K562 (cell line): ENCODE measurements around the gene ZDHHC3. TPM values are rescaled to one million over a fixed set of nuclear protein-coding genes. Genes with fewer than 3 reads are reported as not detected.
A peak's percentile ranks its signal among the peaks of the same experiment; 100 is the strongest.

Experiments used
- ATAC-seq: fragments of 200-7000 bp; cut with Tn5 transposase; 3 replicates; pipeline ENCODE4 v1.9.1; 2020; ENCODE audit warnings: moderate library complexity
- BruUV-seq: library from RNA; stranded (reverse); fragments of 400-500 nt; replicated peaks from 2 replicates; lab custom pipeline; 2021; lab: Mats Ljungman, UMichigan
- CTCF ChIA-PET: fragments of 300-600 bp; formaldehyde crosslinking; extraction: SDS; loops from one replicate; lab custom pipeline; 2021; ENCODE audit warnings: low intra/inter-chr PET ratio; lab: Yijun Ruan, JAX
- POLR2A ChIA-PET: fragments of 300-600, 350-650 bp; sonication (Branson Sonifier 250); formaldehyde crosslinking; extraction: SDS; loops from one replicate; lab custom pipeline; 2021; ENCODE audit warnings: antibody characterized with exemption, inconsistent platforms; lab: Yijun Ruan, JAX
- DNase-seq, 4 experiments: peaks; one replicate each; pipeline versions ENCODE4 v3.0.0 to v3.0.0-alpha.2; 2011 to 2018; ENCODE audit warnings: low spot score in 3 of 4, mixed read lengths in 3 of 4; ENCODE audit errors: extremely low read depth in 1 of 4
- FAIRE-seq: peaks from 2 replicates; lab custom pipeline; 2011; peaks lifted over from hg19 to GRCh38; lab: Jason Lieb, UNC
- H2AFZ ChIP-seq: 2 replicates; pipeline ENCODE4 v1.6.0; 2011; ENCODE audit warnings: low read depth, low read length, control low read depth, inconsistent platforms
- H3K27ac ChIP-seq: fragments of 200-600 bp; 3 replicates; pipeline ENCODE4 v1.8.0; 2011; ENCODE audit warnings: low read depth, mild to moderate bottlenecking, control low read depth, inconsistent platforms, low read length, moderate library complexity, mixed read lengths; ENCODE audit errors: extremely low read depth
- H3K27me3 ChIP-seq, 2 experiments: fragments of 300-600 bp in 1 of 2; 2 replicates in 1 of 2; 3 replicates in 1 of 2; pipeline versions ENCODE4 v1.6.0 to v1.8.0; 2011; ENCODE audit warnings: inconsistent platforms in 2 of 2, low read length in 2 of 2, mild to moderate bottlenecking in 1 of 2, mixed read lengths in 1 of 2, moderate library complexity in 1 of 2; ENCODE audit not compliant: control insufficient read depth in 2 of 2, insufficient read depth in 2 of 2
- H3K36me3 ChIP-seq: fragments of 300-600 bp; 3 replicates; pipeline ENCODE4 v1.8.0; 2011; ENCODE audit warnings: mild to moderate bottlenecking, low read length, inconsistent platforms; ENCODE audit not compliant: control insufficient read depth, insufficient read depth
- H3K4me1 ChIP-seq, 2 experiments: fragments of 200-600 bp in 1 of 2; replicated peaks in 1 of 2; 2 replicates in 1 of 2; 3 replicates in 1 of 2; pipeline versions ENCODE4 v1.5.1 to v1.8.0; 2011; ENCODE audit warnings: inconsistent platforms in 2 of 2, low read length in 2 of 2, mild to moderate bottlenecking in 1 of 2, mixed read lengths in 1 of 2, moderate library complexity in 1 of 2; ENCODE audit not compliant: control insufficient read depth in 2 of 2, insufficient read depth in 2 of 2
- H3K4me2 ChIP-seq: 2 replicates; pipeline ENCODE4 v1.6.1; 2011; ENCODE audit warnings: low read length, control low read depth, inconsistent platforms, mixed read lengths; ENCODE audit not compliant: insufficient read depth
- H3K4me3 ChIP-seq: fragments of 200-600 bp; sonication (generic), shearing (Covaris generic); 2 replicates; pipeline ENCODE4 v1.5.1; 2016; ENCODE audit warnings: control low read depth, inconsistent platforms
- H3K79me2 ChIP-seq: fragments of 200-600 bp; 3 replicates; pipeline ENCODE4 v1.8.0; 2011; ENCODE audit warnings: low read length, inconsistent platforms; ENCODE audit not compliant: control insufficient read depth, insufficient read depth
- H3K9ac ChIP-seq, 2 experiments: 2 replicates each; pipeline versions ENCODE4 v1.6.0 to v1.6.1; 2011; ENCODE audit warnings: low read depth in 2 of 2, low read length in 2 of 2, control low read depth in 1 of 2, inconsistent platforms in 1 of 2, mild to moderate bottlenecking in 1 of 2, mixed read lengths in 1 of 2; ENCODE audit not compliant: insufficient read depth in 1 of 2
- H3K9me1 ChIP-seq: one replicate; pipeline ENCODE4 v1.6.0; 2011; ENCODE audit warnings: inconsistent platforms, mild to moderate bottlenecking, low read length, moderate library complexity; ENCODE audit not compliant: control insufficient read depth, insufficient read depth
- H3K9me3 ChIP-seq: replicated peaks from 2 replicates; pipeline ENCODE4 v1.5.1; 2011; ENCODE audit warnings: low read depth, low read length, inconsistent platforms; ENCODE audit not compliant: control insufficient read depth, insufficient read depth
- H4K20me1 ChIP-seq: replicated peaks from 2 replicates; pipeline ENCODE4 v1.6.1; 2011; ENCODE audit warnings: low read length, inconsistent platforms, mixed read lengths; ENCODE audit not compliant: control insufficient read depth, insufficient read depth
- BHLHE40 ChIP-seq: IDR thresholded peaks from 2 replicates; pipeline ENCODE4 v1.6.1; 2011; ENCODE audit warnings: low read length, improper control_type of control experiment
- BRCA1 ChIP-seq, 2 experiments: fragments of 450-650 bp in 1 of 2; sonication (generic) in 1 of 2; formaldehyde crosslinking in 1 of 2; IDR thresholded peaks; 2 replicates each; pipeline versions ENCODE4 v1.5.0 to v1.6.1; 2017 to 2020; ENCODE audit warnings: mild to moderate bottlenecking in 1 of 2, missing genetic modification reagents in 1 of 2
- CREM ChIP-seq: IDR thresholded peaks from 2 replicates; pipeline ENCODE4 v1.6.1; 2014; ENCODE audit warnings: antibody characterized with exemption, low read depth
- DACH1 ChIP-seq: fragments of 450-650 bp; IDR thresholded peaks from 2 replicates; pipeline ENCODE4 v1.6.1; 2018; ENCODE audit not compliant: partially characterized antibody
- ETS2 ChIP-seq: IDR thresholded peaks from 2 replicates; pipeline ENCODE4 v1.6.1; 2016; ENCODE audit warnings: borderline replicate concordance, missing genetic modification characterization, mild to moderate bottlenecking, moderate library complexity, missing compliant biosample characterization; ENCODE audit not compliant: poor library complexity, severe bottlenecking
- FOXM1 ChIP-seq, 2 experiments: fragments of 450-650 bp in 1 of 2; sonication (generic) in 1 of 2; formaldehyde crosslinking in 1 of 2; IDR thresholded peaks; 2 replicates each; pipeline versions ENCODE4 v1.6.1 to v1.9.0; 2017 to 2022; ENCODE audit warnings: low read depth in 2 of 2, mild to moderate bottlenecking in 2 of 2, missing genetic modification reagents in 1 of 2, moderate library complexity in 1 of 2
- KLF13 ChIP-seq: fragments of 450-650 bp; IDR thresholded peaks from 2 replicates; pipeline ENCODE4 v1.6.1; 2016; ENCODE audit warnings: missing genetic modification characterization, low read depth, mild to moderate bottlenecking, missing compliant biosample characterization, moderate library complexity, borderline replicate concordance
- MEIS2 ChIP-seq: fragments of 450-650 bp; IDR thresholded peaks from 2 replicates; pipeline ENCODE4 v1.6.1; 2014; ENCODE audit warnings: mild to moderate bottlenecking; ENCODE audit not compliant: partially characterized antibody
- MTA2 ChIP-seq: fragments of 450-650 bp; IDR thresholded peaks from 2 replicates; pipeline ENCODE4 v1.6.1; 2016; ENCODE audit warnings: low read depth
- RBBP5 ChIP-seq: fragments of 200-600 bp; sonication (generic); IDR thresholded peaks from 2 replicates; pipeline ENCODE4 v1.6.1; 2012; ENCODE audit warnings: borderline replicate concordance, mild to moderate bottlenecking, low read length, control low read depth, inconsistent platforms; ENCODE audit not compliant: insufficient read depth, poor library complexity, severe bottlenecking
- RBM34 ChIP-seq: fragments of 200-400 bp; formaldehyde crosslinking; IDR thresholded peaks from 2 replicates; pipeline ENCODE4 v1.6.1; 2018; ENCODE audit warnings: low read length, borderline replicate concordance; ENCODE audit not compliant: insufficient read depth
- TAF1 ChIP-seq: IDR thresholded peaks from 2 replicates; pipeline ENCODE4 v1.6.1; 2011; ENCODE audit warnings: mild to moderate bottlenecking, low read length, moderate library complexity; ENCODE audit not compliant: insufficient read depth, control insufficient read depth, severe bottlenecking; ENCODE audit errors: extremely low read depth
- TBL1XR1 ChIP-seq, 2 experiments: IDR thresholded peaks; 2 replicates each; pipeline ENCODE4 v1.6.1; 2012; ENCODE audit warnings: improper control_type of control experiment in 2 of 2, low read length in 2 of 2, mild to moderate bottlenecking in 1 of 2
- ZFP30 ChIP-seq: fragments of 250-450 bp; sonication (Bioruptor Pico); IDR thresholded peaks from 2 replicates; pipeline ENCODE4 v1.8.0; 2022; ENCODE audit warnings: moderate library complexity, mild to moderate bottlenecking, inconsistent platforms, borderline replicate concordance
- WGBS: fragments of 100-300 bp; shearing (Covaris generic); methylation state at CpG from one replicate; pipeline ENCODE4 v1.1.6; 2016; ENCODE audit warnings: low coverage, mixed read lengths; ENCODE audit not compliant: insufficient coverage; ENCODE audit errors: missing lambda C conversion rate; 5-methylcytosine and 5-hydroxymethylcytosine counted together
- in situ Hi-C: fragments of 300-500 bp; cut with MboI; formaldehyde crosslinking; loops from 4 replicates; pipeline ENCODE4 v1.15.0; 2018; ENCODE audit warnings: inconsistent platforms, mixed read lengths
- intact Hi-C: fragments of 100-400 bp; cut with micrococcal nuclease; formaldehyde crosslinking; loops from 2 replicates; pipeline ENCODE4 v1.14.2; 2022
- polyA plus RNA-seq, 8 experiments: library from polyadenylated mRNA; depleted of rRNA in 4 of 8; stranded (reverse) in 5 of 8; unstranded in 3 of 8; fragments of >200 nt; fragmentation: Nextera tagmentation in 2 of 8; fragmentation: Illumina TruSeq in 1 of 8; extraction: Ambion mirVana in 2 of 8; extraction: Trizol in 1 of 8; gene quantifications; 2 replicates each; pipeline versions ENCODE4 v1.2.1 to v1.2.3, GENCODE V29; 2011 to 2014; ENCODE audit warnings: inconsistent platforms in 1 of 8, missing spikeins in 1 of 8
- total RNA-seq, 7 experiments: library from RNA; depleted of rRNA in 6 of 7; stranded (reverse); fragments of >200 nt in 6 of 7; fragmentation: Illumina TruSeq in 2 of 7; extraction: Trizol in 2 of 7; gene quantifications; 2 replicates each; pipeline versions ENCODE4 v1.2.1 to v1.2.3, GENCODE V29; 2011 to 2021; ENCODE audit warnings: low replicate concordance in 1 of 7
- TF ChIP-seq, protein P1 (sequence below): sonication (generic); formaldehyde crosslinking; IDR thresholded peaks from 2 replicates; pipeline ENCODE4 v1.8.0; 2022; ENCODE audit warnings: missing genetic modification reagents, mild to moderate bottlenecking, moderate library complexity, borderline replicate concordance

Gene ZDHHC3
- total and polyA plus RNA-seq, 9 of the 15 experiments (the other 6 are each of a cell fraction or from before 2014, with no cell fraction given) = 10.3 to 120 (median 67.2) TPM

DNA sequence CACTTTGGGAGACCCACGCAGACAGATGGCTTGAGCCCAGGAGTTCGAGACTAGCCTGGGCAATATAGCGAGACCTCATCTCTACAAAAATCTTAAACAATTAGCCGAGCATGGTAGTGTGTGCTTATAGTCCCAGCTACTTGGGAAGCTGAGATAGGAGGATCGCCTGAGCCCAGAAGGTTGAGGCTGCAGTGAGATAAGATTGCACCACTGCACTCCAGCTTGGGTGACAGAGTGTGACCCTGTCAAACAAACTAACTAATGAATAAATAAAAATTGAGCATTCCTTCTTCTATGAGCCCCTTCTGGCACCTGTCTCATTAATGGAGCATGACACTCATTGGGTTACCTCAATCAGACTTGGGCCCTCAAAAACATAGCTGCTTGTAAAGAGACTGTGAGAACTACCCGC is 7.5 kb downstream of the ZDHHC3 start:
- ChIA-PET POLR2A (interaction anchor here (0.6 to 2.8 kb wide), 12 partner anchors 8 to 700 kb away, joined by 3 to 7 read pairs (median 4); no protein-coding TSS in a partner anchor), CTCF (no interaction called here)
- peaks cover 35 to 53% of the 10 kb centered on the region in 2 experiments for H3K4me1 ChIP-seq
- H3K9me3 ChIP-seq = no peaks in the 10 kb centered on the region
- peak; percentile 81 for ATAC-seq
- H4K20me1 ChIP-seq = peaks cover 13% of the 10 kb centered on the region
- peaks cover 11% of the 10 kb centered on the region for H3K9me1 ChIP-seq
- no peak overlapping the region; a peak in 1 of 4 replicates for H3K9ac ChIP-seq
- H2AFZ ChIP-seq = no peak overlapping the region
- peak in 1 of 4 experiments; percentile 85 for DNase-seq
- H3K27ac ChIP-seq = peak overlapping the region; percentile 36; the same call in 2 of the 3 replicates
- H3K36me3 ChIP-seq = peaks cover 16% of the 10 kb centered on the region
- no peak overlapping the region for H3K4me3 ChIP-seq
- peak; percentile 87 for FAIRE-seq
- intact Hi-C loops (no loop called here), in situ Hi-C loops (no loop called here)
- no TSS peak for BruUV-seq
- H3K4me2 ChIP-seq = peak overlapping the region; percentile 63
- no peaks in the 10 kb centered on the region for H3K27me3 ChIP-seq
- WGBS = 5% methylated on average over 6 of the region's 6 CpGs
- peaks cover 82% of the 10 kb centered on the region for H3K79me2 ChIP-seq
- TF ChIP-seq RBBP5 (peak; percentile 50), TAF1 (peak; percentile 53), ZFP30 (no peak), FOXM1 (IDR thresholded peaks at IDR 0.05; ENCODE audit: low read depth) (peak; percentile 90), FOXM1 (CRISPR knock-in tag; IDR thresholded peaks at IDR 0.05; ENCODE audit: low read depth) (no peak), DACH1 (peak; percentile 30), KLF13 (tag) (no peak), CREM (peak; percentile 76), RBM34 (no peak), MTA2 (peak; percentile 91), BRCA1 (IDR thresholded peaks at IDR 0.05) (no peak), BRCA1 (CRISPR knock-in tag; IDR thresholded peaks at IDR 0.05) (no peak), TBL1XR1 (IDR thresholded peaks at IDR 0.05; ENCODE audit: low read length in 2 of 2) (peak; percentile 64 to 87; a peak in 3 of 4 replicates), ETS2 (no peak), MEIS2 (peak; percentile 64), BHLHE40 (peak; percentile 72)
- TF ChIP-seq, protein P1, sequence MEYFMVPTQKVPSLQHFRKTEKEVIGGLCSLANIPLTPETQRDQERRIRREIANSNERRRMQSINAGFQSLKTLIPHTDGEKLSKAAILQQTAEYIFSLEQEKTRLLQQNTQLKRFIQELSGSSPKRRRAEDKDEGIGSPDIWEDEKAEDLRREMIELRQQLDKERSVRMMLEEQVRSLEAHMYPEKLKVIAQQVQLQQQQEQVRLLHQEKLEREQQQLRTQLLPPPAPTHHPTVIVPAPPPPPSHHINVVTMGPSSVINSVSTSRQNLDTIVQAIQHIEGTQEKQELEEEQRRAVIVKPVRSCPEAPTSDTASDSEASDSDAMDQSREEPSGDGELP (CRISPR knock-in tag) = no peak
